ENCODE results near the gene NR0B1. TPM values are rescaled to one million over a fixed set of nuclear protein-coding genes. Genes with fewer than 3 reads are reported as not detected.

Gene NR0B1, protein sequence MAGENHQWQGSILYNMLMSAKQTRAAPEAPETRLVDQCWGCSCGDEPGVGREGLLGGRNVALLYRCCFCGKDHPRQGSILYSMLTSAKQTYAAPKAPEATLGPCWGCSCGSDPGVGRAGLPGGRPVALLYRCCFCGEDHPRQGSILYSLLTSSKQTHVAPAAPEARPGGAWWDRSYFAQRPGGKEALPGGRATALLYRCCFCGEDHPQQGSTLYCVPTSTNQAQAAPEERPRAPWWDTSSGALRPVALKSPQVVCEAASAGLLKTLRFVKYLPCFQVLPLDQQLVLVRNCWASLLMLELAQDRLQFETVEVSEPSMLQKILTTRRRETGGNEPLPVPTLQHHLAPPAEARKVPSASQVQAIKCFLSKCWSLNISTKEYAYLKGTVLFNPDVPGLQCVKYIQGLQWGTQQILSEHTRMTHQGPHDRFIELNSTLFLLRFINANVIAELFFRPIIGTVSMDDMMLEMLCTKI
- total RNA-seq (2014; rRNA removed; shearing (Covaris generic); ENCODE audit: low replicate concordance) = not detected in 2 replicates

DNA sequence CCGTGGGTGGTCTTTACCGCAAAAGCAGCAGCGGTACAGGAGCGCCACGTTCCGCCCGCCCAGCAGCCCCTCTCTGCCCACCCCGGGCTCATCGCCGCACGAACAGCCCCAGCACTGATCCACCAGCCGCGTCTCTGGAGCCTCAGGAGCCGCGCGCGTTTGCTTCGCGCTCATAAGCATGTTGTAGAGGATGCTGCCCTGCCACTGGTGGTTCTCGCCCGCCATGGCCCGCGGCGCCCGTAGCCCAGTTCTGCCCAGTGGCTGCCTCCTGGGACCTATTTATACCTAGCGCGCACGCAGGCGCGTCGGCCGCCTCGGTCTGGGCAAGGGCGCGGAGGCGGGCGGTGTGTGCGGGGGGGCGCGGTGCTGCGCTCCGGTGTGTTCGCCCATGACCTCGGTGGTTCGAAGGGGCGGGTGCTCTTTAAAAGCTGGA lies at the start of gene NR0B1:
Gene NR0B1, minus strand, starts transcription at position 252 of the 433 bp plus-strand sequence. Its CDS starts 27 bp downstream, at position 225.
- H3K9ac ChIP-seq (ENCODE audit: low read length) = no peak within 1 kb of the TSS
- no peak within 1 kb of the TSS for H3K27ac ChIP-seq (ENCODE audit: low read length)
- no peaks in the 10 kb centered on the region for H3K9me2 ChIP-seq (replicated peaks; ENCODE audit: insufficient read depth, low read length)
- no peak within 1 kb of the TSS for H3K4me3 ChIP-seq (ENCODE audit: low read length)
- H3K4me2 ChIP-seq (ENCODE audit: low read depth, low read length, poor library complexity, severe bottlenecking) = no peak within 1 kb of the TSS
- H2AFZ ChIP-seq (ENCODE audit: low read length) = no peak within 1 kb of the TSS
- no peaks in the 10 kb centered on the region for H4K20me1 ChIP-seq (ENCODE audit: insufficient read depth, low read depth, low read length)
- H3K9me3 ChIP-seq (ENCODE audit: low read length) = no peaks in the 10 kb centered on the region
- no peak for DNase-seq
- H3K27me3 ChIP-seq (ENCODE audit: low read length) = no peaks in the 10 kb centered on the region
- H3K36me3 ChIP-seq (ENCODE audit: insufficient read depth, low read length) = no peaks in the 10 kb centered on the region
- H3K4me1 ChIP-seq (ENCODE audit: low read length) = no peaks in the 10 kb centered on the region
- H3K79me2 ChIP-seq (ENCODE audit: low read length) = no peaks in the 10 kb centered on the region

DNA sequence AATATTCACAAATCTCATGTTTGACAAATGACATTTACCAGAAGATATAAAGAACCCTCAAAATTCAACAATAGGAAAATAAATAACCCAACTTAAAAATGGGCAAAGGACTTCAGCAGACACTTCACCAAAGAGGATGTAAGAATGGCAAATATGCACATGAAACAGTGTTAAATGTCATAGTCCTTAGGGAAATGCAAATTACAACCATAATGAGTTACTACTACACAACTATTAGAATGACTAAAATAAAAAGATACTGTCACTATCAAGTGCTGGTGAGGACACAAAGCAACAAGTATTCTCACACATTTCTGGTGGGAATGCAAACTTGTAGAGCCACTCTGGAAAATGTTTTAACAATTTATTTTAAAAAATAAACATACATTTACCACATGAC lies 40.8 kb upstream of the NR0B1 start:
- Histone ChIP-seq H3K9ac (ENCODE audit: low read length) (no peak overlapping the region), H3K9me2 (replicated peaks; ENCODE audit: insufficient read depth, low read length) (no peaks in the 10 kb centered on the region), H3K4me1 (ENCODE audit: low read length) (no peaks in the 10 kb centered on the region), H3K27me3 (ENCODE audit: low read length) (no peaks in the 10 kb centered on the region), H3K36me3 (ENCODE audit: insufficient read depth, low read length) (no peaks in the 10 kb centered on the region), H3K9me3 (ENCODE audit: low read length) (no peaks in the 10 kb centered on the region), H2AFZ (ENCODE audit: low read length) (no peak overlapping the region), H3K79me2 (ENCODE audit: low read length) (no peaks in the 10 kb centered on the region), H3K4me2 (ENCODE audit: low read depth, low read length, poor library complexity, severe bottlenecking) (no peak overlapping the region), H3K27ac (ENCODE audit: low read length) (no peak overlapping the region), H3K4me3 (ENCODE audit: low read length) (no peak overlapping the region), H4K20me1 (ENCODE audit: insufficient read depth, low read depth, low read length) (no peaks in the 10 kb centered on the region)
- DNase-seq = no peak

DNA sequence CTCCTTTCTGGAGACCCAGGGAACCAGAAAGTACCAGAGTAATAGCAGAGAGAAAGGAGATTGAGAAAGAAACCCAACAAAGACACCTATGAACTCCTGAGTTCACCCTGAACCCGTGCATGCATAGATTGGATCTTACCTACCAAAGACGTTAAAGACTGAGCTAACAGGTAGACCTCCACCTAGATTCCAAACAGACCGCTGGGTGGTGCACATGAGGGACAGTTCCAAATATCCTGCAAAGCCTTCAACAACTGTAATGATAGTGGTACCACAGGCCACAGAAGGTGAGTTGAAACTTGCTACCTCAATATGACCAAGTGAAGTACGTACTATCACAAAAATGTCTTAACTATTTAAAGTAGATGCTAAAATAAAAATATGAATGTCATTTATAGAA lies 34.0 kb upstream of the NR0B1 start:
- no peak overlapping the region for H2AFZ ChIP-seq (ENCODE audit: low read length)
- no peaks in the 10 kb centered on the region for H3K27me3 ChIP-seq (ENCODE audit: low read length)
- H3K9ac ChIP-seq (ENCODE audit: low read length) = no peak overlapping the region
- no peaks in the 10 kb centered on the region for H3K9me2 ChIP-seq (replicated peaks; ENCODE audit: insufficient read depth, low read length)
- no peak overlapping the region for H3K4me2 ChIP-seq (ENCODE audit: low read depth, low read length, poor library complexity, severe bottlenecking)
- no peak overlapping the region for H3K4me3 ChIP-seq (ENCODE audit: low read length)
- no peaks in the 10 kb centered on the region for H4K20me1 ChIP-seq (ENCODE audit: insufficient read depth, low read depth, low read length)
- H3K9me3 ChIP-seq (ENCODE audit: low read length) = no peaks in the 10 kb centered on the region
- no peak overlapping the region for H3K27ac ChIP-seq (ENCODE audit: low read length)
- DNase-seq = no peak
- no peaks in the 10 kb centered on the region for H3K79me2 ChIP-seq (ENCODE audit: low read length)
- no peaks in the 10 kb centered on the region for H3K4me1 ChIP-seq (ENCODE audit: low read length)
- no peaks in the 10 kb centered on the region for H3K36me3 ChIP-seq (ENCODE audit: insufficient read depth, low read length)

DNA sequence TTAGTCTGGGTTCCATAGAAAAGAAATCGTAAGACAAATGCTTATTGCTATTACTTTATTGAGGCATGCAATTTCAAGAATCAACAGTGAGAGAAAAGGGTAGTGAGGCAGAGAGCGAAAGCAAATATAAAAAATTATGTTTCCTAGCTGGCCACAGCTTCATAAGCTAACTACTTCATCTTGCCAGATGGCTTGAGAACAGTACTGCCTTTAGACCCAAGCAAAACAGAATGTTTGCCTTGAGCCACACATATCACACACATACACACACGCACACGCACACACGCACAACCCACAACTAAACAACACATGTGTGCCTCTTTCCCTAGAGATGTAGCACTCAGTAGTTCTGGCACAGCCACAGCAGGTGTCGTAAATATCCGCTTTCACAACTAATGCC lies 31.6 kb upstream of the NR0B1 start:
- H3K9me2 ChIP-seq (replicated peaks; ENCODE audit: insufficient read depth, low read length) = no peaks in the 10 kb centered on the region
- H3K4me3 ChIP-seq (ENCODE audit: low read length) = no peak overlapping the region
- no peaks in the 10 kb centered on the region for H3K79me2 ChIP-seq (ENCODE audit: low read length)
- H3K36me3 ChIP-seq (ENCODE audit: insufficient read depth, low read length) = no peaks in the 10 kb centered on the region
- no peaks in the 10 kb centered on the region for H3K27me3 ChIP-seq (ENCODE audit: low read length)
- H3K27ac ChIP-seq (ENCODE audit: low read length) = no peak overlapping the region
- no peaks in the 10 kb centered on the region for H4K20me1 ChIP-seq (ENCODE audit: insufficient read depth, low read depth, low read length)
- no peaks in the 10 kb centered on the region for H3K9me3 ChIP-seq (ENCODE audit: low read length)
- H2AFZ ChIP-seq (ENCODE audit: low read length) = no peak overlapping the region
- no peak overlapping the region for H3K9ac ChIP-seq (ENCODE audit: low read length)
- no peaks in the 10 kb centered on the region for H3K4me1 ChIP-seq (ENCODE audit: low read length)
- no peak for DNase-seq
- H3K4me2 ChIP-seq (ENCODE audit: low read depth, low read length, poor library complexity, severe bottlenecking) = no peak overlapping the region

DNA sequence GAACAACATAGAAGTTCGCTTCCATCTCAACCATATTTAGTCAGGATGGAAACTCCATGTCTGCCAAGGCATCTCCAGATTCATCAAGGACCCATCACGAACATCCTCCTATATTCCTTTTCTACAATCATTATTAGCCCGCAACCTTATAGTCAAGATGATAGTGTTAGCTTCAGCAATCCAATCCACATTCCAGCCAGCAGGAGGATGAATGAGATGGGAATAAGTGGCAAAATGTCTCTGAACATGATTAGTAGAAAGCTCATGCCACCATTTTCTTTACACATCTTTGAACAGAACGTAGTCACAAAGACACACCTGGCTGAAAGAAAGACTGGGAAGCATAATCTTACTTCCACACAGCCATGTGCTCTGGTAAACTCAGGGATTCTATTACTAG lies 18.6 kb upstream of the NR0B1 start:
- DNase-seq = no peak
- H3K9me3 ChIP-seq (ENCODE audit: low read length) = no peaks in the 10 kb centered on the region
- no peak overlapping the region for H3K4me3 ChIP-seq (ENCODE audit: low read length)
- no peaks in the 10 kb centered on the region for H3K9me2 ChIP-seq (replicated peaks; ENCODE audit: insufficient read depth, low read length)
- no peak overlapping the region for H3K9ac ChIP-seq (ENCODE audit: low read length)
- no peak overlapping the region for H3K27ac ChIP-seq (ENCODE audit: low read length)
- no peaks in the 10 kb centered on the region for H3K27me3 ChIP-seq (ENCODE audit: low read length)
- H3K79me2 ChIP-seq (ENCODE audit: low read length) = no peaks in the 10 kb centered on the region
- no peaks in the 10 kb centered on the region for H4K20me1 ChIP-seq (ENCODE audit: insufficient read depth, low read depth, low read length)
- H3K36me3 ChIP-seq (ENCODE audit: insufficient read depth, low read length) = no peaks in the 10 kb centered on the region
- H3K4me1 ChIP-seq (ENCODE audit: low read length) = no peaks in the 10 kb centered on the region
- no peak overlapping the region for H2AFZ ChIP-seq (ENCODE audit: low read length)
- no peak overlapping the region for H3K4me2 ChIP-seq (ENCODE audit: low read depth, low read length, poor library complexity, severe bottlenecking)

DNA sequence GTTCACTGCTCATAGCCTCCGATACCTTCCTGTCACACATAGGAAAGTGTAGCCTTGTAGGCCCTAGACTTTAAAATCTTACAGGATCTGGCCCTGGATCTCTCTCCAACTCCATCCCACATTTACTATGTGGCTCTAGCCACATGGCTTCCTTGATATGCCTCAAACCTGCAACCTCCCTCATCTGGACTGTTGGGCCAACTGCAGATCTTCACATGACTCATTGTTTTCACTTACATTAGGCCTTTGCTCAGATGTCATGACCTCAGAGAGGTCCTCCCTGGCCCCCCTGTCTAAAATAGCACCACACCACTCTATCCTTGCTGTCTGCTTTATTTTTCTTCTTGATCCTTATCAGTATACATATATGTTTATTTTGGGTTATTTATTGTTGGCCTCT lies 8.1 kb upstream of the NR0B1 start:
- no peaks in the 10 kb centered on the region for H3K79me2 ChIP-seq (ENCODE audit: low read length)
- no peaks in the 10 kb centered on the region for H3K4me1 ChIP-seq (ENCODE audit: low read length)
- no peak overlapping the region for H3K4me3 ChIP-seq (ENCODE audit: low read length)
- H3K9ac ChIP-seq (ENCODE audit: low read length) = no peak overlapping the region
- H3K27ac ChIP-seq (ENCODE audit: low read length) = no peak overlapping the region
- H3K36me3 ChIP-seq (ENCODE audit: insufficient read depth, low read length) = no peaks in the 10 kb centered on the region
- no peak overlapping the region for H2AFZ ChIP-seq (ENCODE audit: low read length)
- no peak for DNase-seq
- H3K9me3 ChIP-seq (ENCODE audit: low read length) = no peaks in the 10 kb centered on the region
- H3K27me3 ChIP-seq (ENCODE audit: low read length) = no peaks in the 10 kb centered on the region
- no peaks in the 10 kb centered on the region for H3K9me2 ChIP-seq (replicated peaks; ENCODE audit: insufficient read depth, low read length)
- H3K4me2 ChIP-seq (ENCODE audit: low read depth, low read length, poor library complexity, severe bottlenecking) = no peak overlapping the region
- no peaks in the 10 kb centered on the region for H4K20me1 ChIP-seq (ENCODE audit: insufficient read depth, low read depth, low read length)

DNA sequence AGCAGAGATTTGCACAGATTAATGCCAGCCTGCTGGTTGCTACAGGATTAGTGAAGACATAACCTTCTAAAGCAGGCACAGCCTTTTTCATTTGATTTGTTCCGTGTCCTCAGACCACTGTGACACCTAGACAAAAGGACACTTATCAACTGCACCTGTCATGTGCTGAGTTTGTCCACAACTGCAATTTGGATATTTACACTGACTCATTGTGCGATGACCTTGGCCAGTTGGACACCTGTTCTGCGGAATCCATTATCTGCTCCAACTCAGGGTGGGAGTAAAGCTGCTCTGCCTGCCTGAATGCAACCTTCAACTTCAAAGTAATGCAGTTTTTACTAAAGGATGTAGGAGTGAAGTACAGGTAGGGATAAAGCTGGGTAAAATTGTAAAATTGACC lies 4.1 kb upstream of the NR0B1 start:
- Histone ChIP-seq H3K27ac (ENCODE audit: low read length) (no peak overlapping the region), H4K20me1 (ENCODE audit: insufficient read depth, low read depth, low read length) (no peaks in the 10 kb centered on the region), H3K36me3 (ENCODE audit: insufficient read depth, low read length) (no peaks in the 10 kb centered on the region), H3K9me2 (replicated peaks; ENCODE audit: insufficient read depth, low read length) (no peaks in the 10 kb centered on the region), H3K79me2 (ENCODE audit: low read length) (no peaks in the 10 kb centered on the region), H2AFZ (ENCODE audit: low read length) (no peak overlapping the region), H3K4me1 (ENCODE audit: low read length) (no peaks in the 10 kb centered on the region), H3K9me3 (ENCODE audit: low read length) (no peaks in the 10 kb centered on the region), H3K27me3 (ENCODE audit: low read length) (no peaks in the 10 kb centered on the region), H3K4me2 (ENCODE audit: low read depth, low read length, poor library complexity, severe bottlenecking) (no peak overlapping the region), H3K9ac (ENCODE audit: low read length) (no peak overlapping the region), H3K4me3 (ENCODE audit: low read length) (no peak overlapping the region)
- DNase-seq = no peak

DNA sequence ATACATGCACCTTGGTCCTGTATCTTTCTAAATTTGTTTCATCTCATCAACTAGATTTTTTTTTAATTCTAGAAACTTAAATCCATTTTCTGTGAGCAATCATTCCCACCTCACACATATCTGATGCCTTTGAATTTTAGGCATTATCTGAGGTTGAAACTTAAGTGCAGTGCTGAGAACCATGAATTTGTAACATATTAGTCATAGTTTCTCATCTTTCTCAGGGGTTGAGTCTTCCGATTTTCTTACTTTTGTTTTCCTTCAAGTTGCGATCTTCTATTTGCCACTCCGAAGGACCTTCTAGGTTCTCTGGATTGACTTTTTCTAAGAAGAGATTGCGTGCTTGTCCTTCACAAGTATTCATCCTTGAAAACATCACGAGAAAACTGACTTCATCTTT lies 3.7 kb upstream of the NR0B1 start:
- Histone ChIP-seq H3K9ac (ENCODE audit: low read length) (no peak overlapping the region), H4K20me1 (ENCODE audit: insufficient read depth, low read depth, low read length) (no peaks in the 10 kb centered on the region), H3K36me3 (ENCODE audit: insufficient read depth, low read length) (no peaks in the 10 kb centered on the region), H3K4me1 (ENCODE audit: low read length) (no peaks in the 10 kb centered on the region), H3K9me3 (ENCODE audit: low read length) (no peaks in the 10 kb centered on the region), H3K4me3 (ENCODE audit: low read length) (no peak overlapping the region), H3K27ac (ENCODE audit: low read length) (no peak overlapping the region), H3K79me2 (ENCODE audit: low read length) (no peaks in the 10 kb centered on the region), H3K27me3 (ENCODE audit: low read length) (no peaks in the 10 kb centered on the region), H2AFZ (ENCODE audit: low read length) (no peak overlapping the region), H3K9me2 (replicated peaks; ENCODE audit: insufficient read depth, low read length) (no peaks in the 10 kb centered on the region), H3K4me2 (ENCODE audit: low read depth, low read length, poor library complexity, severe bottlenecking) (no peak overlapping the region)
- no peak for DNase-seq

Data from Karpas-422 (cell line).